Fibroblast of skin of left biceps (primary cell): ENCODE results near the gene SAMD8.
A peak's percentile ranks its signal among the peaks of the same experiment; 100 is the strongest.
"Not testable (repeated sequence)": the region's sequence is repeated elsewhere in the genome, so short reads cannot be mapped to it uniquely, and the experiment has no call there.

Source experiments
- DNase-seq, 2 experiments: peaks; one replicate each; pipeline ENCODE4 v3.0.0-alpha.2; 2013; ENCODE audit warnings: low read depth in 2 of 2

SAMD8 gene

GRCh38 chr10:75195035-75195763, 83.7 kb downstream of the SAMD8 start:
- DNase-seq, result peak in 1 of 2 experiments; percentile 31

GRCh38 chr10:75197066-75197465, 85.6 kb downstream of the SAMD8 start:
- no peak for DNase-seq

- DNase-seq, result no peak
Observed at GRCh38 chr10:75197906-75198305, 86.5 kb downstream of the SAMD8 start.

- DNase-seq, result not testable (repeated sequence)
Observed at GRCh38 chr10:75199949-75200348, 88.5 kb downstream of the SAMD8 start.

- DNase-seq, result no peak
Observed at GRCh38 chr10:75201793-75202307, 90.4 kb downstream of the SAMD8 start.

- peak in 1 of 2 experiments; percentile 42 for DNase-seq
Observed at GRCh38 chr10:75202321-75203045, 91.0 kb downstream of the SAMD8 start.

- DNase-seq, result not testable (repeated sequence)
Observed at GRCh38 chr10:75203046-75203620, 91.7 kb downstream of the SAMD8 start.

- no peak for DNase-seq
Observed at GRCh38 chr10:75203724-75204123, 92.3 kb downstream of the SAMD8 start.

- no peak for DNase-seq
Observed at GRCh38 chr10:75205908-75206307, 94.5 kb downstream of the SAMD8 start.

- not testable (repeated sequence) for DNase-seq
Observed at GRCh38 chr10:75206638-75207037, 95.2 kb downstream of the SAMD8 start.

GRCh38 chr10:75207079-75207856, 95.8 kb downstream of the SAMD8 start:
- DNase-seq, result no peak

GRCh38 chr10:75207857-75208144, 96.3 kb downstream of the SAMD8 start:
- no peak for DNase-seq

GRCh38 chr10:75208181-75208580, 96.7 kb downstream of the SAMD8 start:
- no peak for DNase-seq

GRCh38 chr10:75209086-75209920, 97.8 kb downstream of the SAMD8 start:
- no peak for DNase-seq

- peak; percentile 52 to 56 for DNase-seq
Observed at GRCh38 chr10:75209921-75210281, 98.4 kb downstream of the SAMD8 start.

- DNase-seq, result peak; percentile 70 to 78
Observed at GRCh38 chr10:75210282-75211006, 99.0 kb downstream of the SAMD8 start, which contains the start of gene VDAC2. Gene VDAC2 (plus strand): TSS chr10:75210796. CDS start chr10:75211159, 363 bp downstream.

- no peak for DNase-seq
Observed at GRCh38 chr10:75211007-75211691, 99.7 kb downstream of the SAMD8 start.

GRCh38 chr10:75212343-75212742, 100.9 kb downstream of the SAMD8 start:
- no peak for DNase-seq

- DNase-seq, result no peak
Observed at GRCh38 chr10:75220274-75220673, 108.8 kb downstream of the SAMD8 start.

GRCh38 chr10:75221492-75221891, 110.0 kb downstream of the SAMD8 start:
- DNase-seq, result not testable (repeated sequence)
